NOMO-1 (cell line): ENCODE data around the gene COL5A2.
A peak's percentile ranks its signal among the peaks of the same experiment; 100 is the strongest.

Source experiments
- DNase-seq, 2 experiments: peaks; one replicate each; lab custom pipeline; 2025; ENCODE audit not compliant: unreplicated experiment in 2 of 2; lab: John Stamatoyannopoulos, UW

Gene COL5A2

DNA sequence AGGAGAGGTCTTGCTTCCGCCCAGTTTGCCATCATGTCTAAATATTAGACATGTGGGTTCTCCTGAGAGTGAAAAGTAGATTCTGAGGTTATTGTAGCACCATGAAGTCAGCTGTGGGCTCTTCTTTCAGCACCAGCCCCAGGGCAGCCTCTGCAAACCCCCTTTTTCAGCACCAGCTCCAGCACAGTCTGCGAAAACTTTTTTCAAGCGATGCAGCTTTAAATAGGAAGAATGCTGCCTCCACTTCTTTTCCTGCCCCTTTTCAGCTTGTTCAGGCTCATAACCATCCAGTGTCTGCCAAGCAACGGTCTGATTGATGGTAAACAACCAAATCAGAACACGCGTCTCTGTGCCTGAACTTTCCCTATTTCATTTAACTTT lies at the start of gene COL5A2:
Gene COL5A2 (minus strand): TSS at position 192 of the 381 bp plus-strand sequence. CDS start 157 bp downstream, at position 35.
- no peak for DNase-seq

- DNase-seq, result no peak
Observed at GRCh38 chr2:189226017-189226416, 46.5 kb upstream of the COL5A2 start.

DNA sequence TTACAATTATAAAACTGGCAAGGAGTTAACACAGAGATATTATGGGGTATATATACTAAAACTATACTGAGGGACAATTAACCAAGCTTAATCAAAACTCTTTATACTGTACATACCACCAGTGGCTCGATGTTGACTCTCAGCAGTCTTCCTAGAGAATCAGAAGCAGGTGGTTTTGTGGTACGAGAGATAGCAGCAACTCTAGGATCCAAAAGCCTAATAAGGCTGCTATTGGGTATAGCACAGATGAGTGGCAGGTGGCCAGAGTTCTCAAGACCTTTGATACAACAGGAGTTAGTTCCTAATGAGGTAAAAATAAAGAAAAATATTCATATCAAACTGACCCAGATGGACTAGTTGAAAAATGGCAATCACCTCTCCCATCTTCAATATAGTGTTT lies 45.5 kb upstream of the COL5A2 start:
- no peak for DNase-seq

GRCh38 chr2:189222468-189223105 lies 43.0 kb upstream of the COL5A2 start:
- DNase-seq, result no peak

DNA sequence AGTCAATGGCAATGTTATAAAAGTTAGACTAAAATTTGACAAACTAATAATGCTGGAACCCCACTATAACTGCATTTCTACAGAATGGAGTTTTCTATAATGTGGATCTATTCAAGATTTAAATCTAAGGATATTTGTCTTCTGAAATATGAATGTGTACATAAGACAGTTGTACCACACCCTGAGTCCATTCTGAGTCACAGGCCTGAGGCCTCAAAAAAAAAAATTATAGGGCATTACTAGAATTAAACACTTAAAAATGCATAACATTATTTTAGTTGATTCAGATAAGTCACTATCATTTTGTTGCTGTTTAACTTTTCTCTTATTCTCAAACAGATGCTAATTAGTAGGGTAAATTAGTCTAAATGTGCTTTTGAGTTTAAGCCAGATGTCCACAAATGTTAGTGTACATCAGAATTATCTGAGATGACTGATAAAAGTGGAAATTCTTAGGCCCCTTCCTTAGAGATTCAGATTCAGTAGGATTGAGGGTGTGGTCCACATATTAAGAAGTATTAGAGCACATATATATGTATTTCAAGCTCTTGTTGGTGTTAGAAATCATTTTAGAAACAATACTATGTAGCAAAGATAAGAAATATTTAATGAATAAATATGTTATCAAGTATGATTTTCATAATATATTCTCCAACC lies 42.4 kb upstream of the COL5A2 start:
- DNase-seq, result no peak

DNA sequence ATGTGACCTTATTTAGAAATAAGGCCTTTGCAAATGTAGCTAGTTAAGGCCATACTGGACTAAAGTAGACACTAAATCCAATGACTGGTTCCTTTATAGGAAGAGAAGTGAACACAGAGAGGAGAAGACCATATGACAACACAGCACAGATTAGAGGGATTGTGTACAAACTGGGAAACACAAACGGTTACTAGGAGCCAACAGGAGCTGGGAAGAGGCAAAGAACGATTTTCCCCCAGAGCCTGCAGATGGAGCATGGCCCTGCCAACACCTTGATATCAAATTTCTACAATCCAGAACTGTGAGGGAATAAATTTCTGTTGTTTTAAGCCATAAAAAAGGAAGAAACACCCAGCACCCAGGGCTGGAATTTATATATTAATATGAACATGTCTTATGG lies 38.7 kb upstream of the COL5A2 start:
- DNase-seq, result no peak

GRCh38 chr2:189217541-189217940 lies 38.0 kb upstream of the COL5A2 start:
- no peak for DNase-seq

- no peak for DNase-seq
Observed at GRCh38 chr2:189217051-189217450, 37.5 kb upstream of the COL5A2 start.

- no peak for DNase-seq
Observed at GRCh38 chr2:189214484-189214883, 34.9 kb upstream of the COL5A2 start.

DNA sequence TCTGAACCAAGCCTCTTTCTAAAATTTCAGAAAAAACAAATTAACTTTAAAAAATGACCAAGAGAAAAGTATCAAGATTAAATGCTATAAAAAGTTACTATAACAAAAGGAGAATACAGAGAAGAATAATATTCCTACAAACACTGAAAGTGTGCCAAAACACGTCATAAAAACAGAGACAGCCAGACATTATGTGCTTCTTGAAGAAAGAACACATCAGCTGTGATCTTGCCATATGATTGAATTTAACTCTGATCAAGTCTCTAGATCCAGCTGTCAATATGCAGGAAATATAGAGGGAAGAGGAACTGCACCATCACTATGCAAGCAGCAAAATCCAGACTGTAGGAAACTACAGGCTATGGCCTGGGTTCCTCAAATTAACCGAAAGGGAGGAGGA lies 33.7 kb upstream of the COL5A2 start:
- DNase-seq, result no peak

GRCh38 chr2:189210250-189211087 lies 30.9 kb upstream of the COL5A2 start:
- DNase-seq, result no peak

DNA sequence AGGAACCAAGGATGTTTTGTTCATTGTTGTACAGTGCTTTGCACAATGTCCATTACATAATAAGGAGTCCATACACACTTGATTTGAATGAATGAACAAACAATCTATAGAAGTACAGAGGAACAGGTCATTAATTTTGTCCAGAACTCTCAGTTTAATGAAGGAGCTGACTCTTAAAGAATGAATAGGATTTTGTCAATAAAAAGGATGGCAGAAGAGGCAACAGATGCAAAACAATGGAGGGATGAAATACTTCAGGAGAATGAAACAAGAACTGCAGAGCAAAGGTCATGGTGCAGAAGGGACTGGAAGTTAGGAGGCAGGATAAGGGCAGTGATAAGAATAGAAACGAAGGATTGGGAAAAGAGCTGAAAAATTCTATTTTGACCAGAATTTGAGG lies 28.7 kb upstream of the COL5A2 start:
- no peak for DNase-seq

- peak in 1 of 2 experiments; percentile 4 for DNase-seq
Observed at GRCh38 chr2:189204322-189204941, 24.9 kb upstream of the COL5A2 start.

- DNase-seq, result peak in 1 of 2 experiments; percentile 32
Observed at GRCh38 chr2:189203177-189203799, 23.7 kb upstream of the COL5A2 start.

DNA sequence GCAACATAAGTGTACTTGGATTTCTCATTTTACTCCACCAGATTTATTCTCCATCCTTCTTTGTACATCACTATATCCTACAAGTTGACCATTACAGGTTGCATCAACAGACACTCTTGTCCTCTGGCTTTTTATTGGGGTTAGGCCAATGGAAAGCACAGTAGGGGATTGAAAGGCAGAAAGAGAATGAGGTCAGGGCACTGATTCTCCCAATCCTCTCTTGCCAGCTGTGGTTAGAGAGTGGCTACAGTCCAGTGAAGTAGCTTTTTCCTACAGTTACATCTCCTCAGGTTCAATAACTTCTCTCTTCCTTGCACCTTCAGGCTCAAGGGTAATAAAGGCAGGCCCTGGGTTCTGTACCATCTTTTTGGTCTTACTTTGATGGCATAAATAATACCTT lies 20.2 kb upstream of the COL5A2 start:
- DNase-seq, result no peak

- no peak for DNase-seq
Observed at GRCh38 chr2:189192766-189193165, 13.2 kb upstream of the COL5A2 start.

GRCh38 chr2:189191766-189192165 lies 12.2 kb upstream of the COL5A2 start:
- DNase-seq, result no peak

DNA sequence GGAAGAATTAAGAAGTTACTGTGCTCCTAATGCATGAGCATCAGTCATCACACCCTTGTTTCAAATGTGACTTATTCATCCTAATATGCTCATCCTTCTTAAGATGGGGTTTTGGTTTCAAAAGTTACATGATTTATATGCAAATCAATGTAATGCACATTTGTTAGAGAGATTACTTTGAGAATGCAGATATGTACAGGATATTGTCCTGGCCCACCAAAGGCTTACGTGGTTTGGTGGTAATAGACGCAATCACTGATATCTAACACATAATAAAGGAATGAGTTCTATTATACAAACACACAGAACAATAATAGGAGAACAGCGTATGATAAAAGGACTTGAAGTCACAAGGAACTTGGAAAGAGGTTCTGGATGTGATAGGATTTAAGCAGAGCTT lies 11.1 kb upstream of the COL5A2 start:
- no peak for DNase-seq

DNA sequence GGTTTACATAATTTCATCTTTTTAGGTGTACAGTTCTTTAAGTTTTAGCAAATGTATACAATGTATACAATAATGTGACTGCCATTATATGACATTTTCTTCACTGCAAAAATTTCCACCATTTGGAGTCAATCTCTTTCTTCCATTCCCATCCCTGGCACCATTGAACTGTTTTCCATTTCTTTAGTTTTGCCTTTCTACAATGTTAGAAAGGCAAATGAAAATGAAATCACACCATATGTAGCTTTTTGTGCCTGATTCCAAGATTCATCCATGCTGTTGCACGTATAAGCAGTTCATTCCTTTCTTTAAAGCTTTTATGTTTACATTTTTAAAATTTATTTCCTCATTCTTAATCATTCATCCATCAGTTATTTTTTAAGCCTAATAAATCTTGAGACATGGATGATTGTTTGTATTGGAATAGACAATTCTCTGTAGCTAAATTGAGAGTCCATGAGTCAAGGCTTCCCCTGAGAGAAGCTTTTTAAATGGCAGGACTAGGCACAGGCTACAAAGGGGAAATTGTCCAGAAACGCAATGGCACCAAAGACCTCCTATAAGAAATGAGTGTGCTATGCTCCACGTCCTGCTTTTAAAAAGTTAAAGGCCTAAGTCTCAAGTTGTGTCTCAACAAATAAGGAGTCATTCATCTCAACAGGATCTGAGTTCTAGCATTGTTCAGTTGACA lies 8.7 kb upstream of the COL5A2 start:
- DNase-seq, result no peak

- DNase-seq, result no peak
Observed at GRCh38 chr2:189183170-189183569, 3.6 kb upstream of the COL5A2 start.
